Naive B cell (primary cell): ENCODE data around the gene ANK2. TPM values are rescaled to one million over a fixed set of nuclear protein-coding genes. Genes with fewer than 3 reads are reported as not detected.
A peak's percentile ranks its signal among the peaks of the same experiment; 100 is the strongest.

ENCODE experiments used
- ATAC-seq, 2 donors: fragments of 150-1000 bp; cut with Tn5 transposase; 2 replicates each; pipeline ENCODE4 v1.10.0; 2021; ENCODE audit warnings: low read depth in 2 of 2, mild to moderate bottlenecking in 2 of 2, moderate library complexity in 2 of 2
- DNase-seq: peaks from one replicate; pipeline ENCODE4 v3.0.0; 2022
- H3K27ac Mint-ChIP-seq, 6 donors: one replicate each; pipeline ENCODE4 v1.8.0; 2020 to 2022; ENCODE audit warnings: mild to moderate bottlenecking in 6 of 6, mixed read lengths in 6 of 6, moderate library complexity in 5 of 6, inconsistent platforms in 2 of 6
- H3K27me3 Mint-ChIP-seq, 3 donors: one replicate each; pipeline ENCODE4 v1.8.0; 2021 to 2022; ENCODE audit warnings: mixed read lengths in 3 of 3, mild to moderate bottlenecking in 1 of 3
- H3K36me3 Mint-ChIP-seq, 2 donors: one replicate each; pipeline ENCODE4 v1.8.0; 2020 to 2022; ENCODE audit warnings: mixed read lengths in 2 of 2, inconsistent platforms in 1 of 2, mild to moderate bottlenecking in 1 of 2
- H3K4me1 Mint-ChIP-seq, 3 donors: one replicate each; pipeline ENCODE4 v1.8.0; 2020 to 2022; ENCODE audit warnings: mixed read lengths in 3 of 3, inconsistent platforms in 1 of 3, mild to moderate bottlenecking in 1 of 3, moderate library complexity in 1 of 3
- H3K4me3 Mint-ChIP-seq, 8 donors: one replicate each; pipeline ENCODE4 v1.8.0; 2020 to 2022; ENCODE audit warnings: mild to moderate bottlenecking in 8 of 8, mixed read lengths in 8 of 8, moderate library complexity in 8 of 8, inconsistent platforms in 2 of 8
- H3K9me3 Mint-ChIP-seq, 7 donors: one replicate each; pipeline ENCODE4 v1.8.0; 2020 to 2022; ENCODE audit warnings: mixed read lengths in 7 of 7, mild to moderate bottlenecking in 5 of 7, inconsistent platforms in 2 of 7, moderate library complexity in 1 of 7
- polyA plus RNA-seq, 6 donors: library from polyadenylated mRNA; unstranded; fragments of 300-500 nt; fragmentation: Illumina TruSeq; gene quantifications; one replicate each; pipeline ENCODE4 v1.2.3, GENCODE V29; 2021; ENCODE audit warnings: low read depth in 6 of 6

The ANK2 gene
- polyA plus RNA-seq, 6 donors from 2014 or later: 0.24 to 0.36 (median 0.28) TPM; not detected in 3

- ATAC-seq: no peak
- H3K4me1 Mint-ChIP-seq: no peaks in the 10 kb centered on the region
Observed at GRCh38 chr4:113344100-113344499, 294.6 kb downstream of the ANK2 start.

DNA sequence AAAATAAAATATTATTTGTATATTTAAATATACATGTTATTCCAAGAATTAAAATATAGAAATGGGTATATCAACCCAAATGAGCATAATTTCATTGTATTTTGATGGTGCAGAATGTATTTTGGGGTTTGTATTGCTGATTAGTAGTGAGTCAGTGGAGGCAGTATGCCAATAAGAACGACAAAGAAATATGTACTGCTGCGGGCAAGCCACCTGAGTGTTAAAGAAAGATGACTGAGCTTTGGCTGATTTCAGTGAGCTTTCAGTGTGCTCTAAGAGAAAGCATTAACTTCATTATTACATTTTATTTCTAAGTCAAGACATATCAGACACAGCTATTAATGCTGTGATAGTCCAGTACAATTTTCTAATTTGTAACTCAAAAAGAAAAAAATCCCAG, 297.8 kb downstream of the ANK2 start:
- peaks cover 4 to 26% (median 14%) of the 10 kb centered on the region in 3 donors for H3K27me3 Mint-ChIP-seq

More at GRCh38 chr4:113344100-113344499, 294.6 kb downstream of the ANK2 start:
- Mint-ChIP-seq H3K27ac (no peak overlapping the region), H3K9me3 (peaks cover 0 to 2% (median 0%) of the 10 kb centered on the region in 7 donors), H3K27me3 (peaks cover 13 to 19% (median 18%) of the 10 kb centered on the region in 3 donors), H3K36me3 (no peaks in the 10 kb centered on the region), H3K4me3 (no peak overlapping the region)
- no peak for DNase-seq

GRCh38 chr4:113349430-113349829, 300.0 kb downstream of the ANK2 start:
- Mint-ChIP-seq H3K27ac (no peak overlapping the region), H3K27me3 (peaks cover 19 to 43% (median 36%) of the 10 kb centered on the region in 3 donors), H3K9me3 (peaks cover 0 to 4% (median 0%) of the 10 kb centered on the region in 7 donors), H3K4me3 (no peak overlapping the region), H3K36me3 (peaks cover 0 to 12% of the 10 kb centered on the region in 2 donors), H3K4me1 (no peaks in the 10 kb centered on the region)
- ATAC-seq (no peak), DNase-seq (no peak)

More for the DNA sequence above, 297.8 kb downstream of the ANK2 start:
- Mint-ChIP-seq H3K4me1 (no peaks in the 10 kb centered on the region), H3K27ac (no peak overlapping the region), H3K4me3 (no peak overlapping the region), H3K9me3 (peaks cover 0 to 2% (median 0%) of the 10 kb centered on the region in 7 donors), H3K36me3 (no peaks in the 10 kb centered on the region)
- DNase-seq: no peak
- no peak for ATAC-seq

DNA sequence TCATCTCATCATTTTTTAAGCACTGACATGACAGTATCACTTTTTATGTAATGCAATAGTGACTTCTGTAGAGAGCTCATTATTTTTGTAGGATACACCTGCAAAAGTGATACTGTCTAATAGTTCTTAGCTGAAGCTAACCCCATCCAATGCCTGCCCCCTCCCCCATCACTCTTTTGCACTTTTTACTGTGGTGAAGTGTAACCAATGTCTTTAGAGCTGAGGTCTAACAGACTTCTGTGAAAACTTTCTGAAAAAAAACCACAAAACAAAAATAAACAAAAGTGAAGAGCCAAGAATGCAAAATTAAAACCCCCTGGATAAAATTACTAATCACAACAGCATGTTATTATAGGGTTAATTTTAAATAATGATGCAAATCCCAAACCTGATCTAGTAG, 301.1 kb downstream of the ANK2 start:
- Mint-ChIP-seq H3K4me1 (peaks cover 0 to 6% (median 5%) of the 10 kb centered on the region in 3 donors), H3K27me3 (peaks cover 21 to 55% (median 44%) of the 10 kb centered on the region in 3 donors), H3K36me3 (peaks cover 0 to 12% of the 10 kb centered on the region in 2 donors)

GRCh38 chr4:113355550-113356371, 306.3 kb downstream of the ANK2 start:
- Mint-ChIP-seq H3K27ac (peak overlapping the region in 1 of 6 donors; percentile 54), H3K4me3 (peak overlapping the region in 2 of 8 donors; percentile 32 to 39), H3K27me3 (peaks cover 43 to 75% (median 58%) of the 10 kb centered on the region in 3 donors), H3K9me3 (peaks cover 0 to 4% (median 2%) of the 10 kb centered on the region in 7 donors), H3K36me3 (peaks cover 0 to 12% of the 10 kb centered on the region in 2 donors), H3K4me1 (peaks cover 4 to 12% (median 11%) of the 10 kb centered on the region in 3 donors)
- peak; percentile 19 for DNase-seq
- ATAC-seq: peak; percentile 88 to 95

More for the DNA sequence above, 301.1 kb downstream of the ANK2 start:
- peaks cover 0 to 2% (median 0%) of the 10 kb centered on the region in 7 donors for H3K9me3 Mint-ChIP-seq
- ATAC-seq: no peak
- H3K4me3 Mint-ChIP-seq: no peak overlapping the region
- no peak overlapping the region for H3K27ac Mint-ChIP-seq
- DNase-seq: no peak

DNA sequence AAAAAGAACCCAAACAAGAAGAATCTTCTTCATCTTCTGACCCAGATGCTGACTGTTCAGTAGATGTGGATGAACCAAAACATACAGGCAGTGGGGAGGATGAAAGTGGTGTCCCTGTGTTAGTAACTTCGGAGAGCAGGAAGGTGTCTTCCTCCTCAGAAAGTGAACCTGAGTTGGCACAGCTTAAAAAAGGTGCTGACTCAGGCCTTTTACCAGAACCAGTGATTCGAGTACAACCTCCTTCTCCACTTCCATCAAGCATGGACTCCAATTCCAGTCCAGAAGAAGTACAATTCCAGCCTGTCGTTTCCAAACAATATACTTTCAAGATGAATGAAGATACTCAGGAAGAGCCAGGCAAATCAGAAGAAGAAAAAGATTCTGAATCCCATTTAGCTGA, 307.0 kb downstream of the ANK2 start:
- ATAC-seq (no peak), DNase-seq (no peak)
- Mint-ChIP-seq H3K36me3 (peaks cover 0 to 12% of the 10 kb centered on the region in 2 donors), H3K27me3 (peaks cover 43 to 76% (median 61%) of the 10 kb centered on the region in 3 donors), H3K4me3 (peak overlapping the region in 1 of 8 donors; percentile 32), H3K27ac (no peak overlapping the region), H3K4me1 (peaks cover 4 to 12% (median 11%) of the 10 kb centered on the region in 3 donors), H3K9me3 (peaks cover 0 to 4% (median 2%) of the 10 kb centered on the region in 7 donors)

DNA sequence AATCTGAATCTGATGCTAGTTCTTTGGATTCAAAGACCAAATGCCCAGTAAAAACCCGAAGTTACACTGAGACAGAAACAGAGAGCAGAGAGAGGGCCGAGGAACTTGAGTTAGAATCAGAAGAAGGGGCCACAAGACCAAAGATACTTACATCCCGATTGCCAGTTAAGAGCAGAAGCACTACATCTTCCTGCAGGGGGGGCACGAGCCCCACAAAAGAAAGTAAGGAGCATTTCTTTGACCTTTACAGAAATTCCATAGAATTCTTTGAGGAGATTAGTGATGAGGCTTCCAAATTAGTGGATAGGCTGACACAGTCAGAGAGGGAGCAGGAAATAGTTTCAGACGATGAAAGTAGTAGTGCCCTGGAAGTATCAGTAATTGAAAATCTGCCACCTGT, 309.3 kb downstream of the ANK2 start:
- Mint-ChIP-seq H3K9me3 (peaks cover 0 to 4% (median 2%) of the 10 kb centered on the region in 7 donors), H3K4me1 (peaks cover 4 to 12% (median 11%) of the 10 kb centered on the region in 3 donors), H3K4me3 (no peak overlapping the region), H3K36me3 (peaks cover 0 to 4% of the 10 kb centered on the region in 2 donors), H3K27ac (no peak overlapping the region), H3K27me3 (peaks cover 30 to 56% (median 40%) of the 10 kb centered on the region in 3 donors)
- ATAC-seq (no peak), DNase-seq (no peak)

DNA sequence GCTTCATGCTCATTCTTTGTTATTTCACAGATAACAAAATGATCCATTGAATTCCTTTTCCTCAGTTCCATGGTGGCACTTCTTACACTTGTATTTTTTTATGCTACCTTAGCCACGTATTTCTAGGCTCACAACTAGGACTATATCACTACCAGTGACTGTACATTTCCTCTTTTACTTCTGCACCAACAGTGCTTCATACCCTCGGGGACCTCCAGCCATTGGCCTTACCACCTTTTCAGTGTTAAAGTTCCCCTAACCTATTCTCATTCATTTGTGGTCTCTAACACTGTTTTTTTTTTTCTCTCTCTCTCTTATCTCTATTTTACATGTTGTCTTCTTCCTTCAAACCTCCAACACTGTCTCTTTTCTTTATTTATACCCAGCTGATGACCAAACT, 315.9 kb downstream of the ANK2 start:
- peaks cover 3 to 12% (median 5%) of the 10 kb centered on the region in 3 donors for H3K27me3 Mint-ChIP-seq
- no peak overlapping the region for H3K27ac Mint-ChIP-seq
- no peaks in the 10 kb centered on the region for H3K36me3 Mint-ChIP-seq
- H3K4me3 Mint-ChIP-seq: no peak overlapping the region
- no peaks in the 10 kb centered on the region for H3K9me3 Mint-ChIP-seq
- DNase-seq (no peak), ATAC-seq (no peak)
- no peaks in the 10 kb centered on the region for H3K4me1 Mint-ChIP-seq

GRCh38 chr4:113368056-113368455, 318.6 kb downstream of the ANK2 start:
- ATAC-seq (no peak), DNase-seq (no peak)
- no peak overlapping the region for H3K27ac Mint-ChIP-seq
- H3K9me3 Mint-ChIP-seq: no peaks in the 10 kb centered on the region
- H3K27me3 Mint-ChIP-seq: peaks cover 0 to 6% (median 0%) of the 10 kb centered on the region in 3 donors
- no peaks in the 10 kb centered on the region for H3K4me1 Mint-ChIP-seq
- no peak overlapping the region for H3K4me3 Mint-ChIP-seq
- no peaks in the 10 kb centered on the region for H3K36me3 Mint-ChIP-seq

DNA sequence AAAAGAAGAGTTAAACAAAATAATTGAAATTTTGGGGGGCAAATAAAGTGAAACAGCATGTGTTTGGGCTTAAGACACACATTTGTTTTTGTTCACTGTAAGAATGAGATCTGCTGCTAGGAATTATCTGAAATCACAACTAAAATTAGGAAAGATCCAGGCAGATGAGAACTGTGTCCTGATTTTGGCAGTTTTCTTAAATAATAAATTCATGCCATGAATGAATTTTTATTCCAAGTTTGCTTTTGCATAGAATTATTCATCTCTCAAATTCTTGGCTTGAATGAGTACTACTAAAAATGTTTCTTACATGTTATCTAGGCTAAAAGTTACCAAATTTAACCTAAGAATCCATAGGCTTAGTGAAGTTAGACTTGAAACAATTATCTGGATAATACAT, 321.7 kb downstream of the ANK2 start:
- Mint-ChIP-seq H3K4me3 (no peak overlapping the region), H3K4me1 (no peaks in the 10 kb centered on the region), H3K27me3 (peaks cover 0 to 6% (median 0%) of the 10 kb centered on the region in 3 donors), H3K36me3 (no peaks in the 10 kb centered on the region), H3K9me3 (no peaks in the 10 kb centered on the region), H3K27ac (no peak overlapping the region)
- ATAC-seq (no peak), DNase-seq (no peak)

DNA sequence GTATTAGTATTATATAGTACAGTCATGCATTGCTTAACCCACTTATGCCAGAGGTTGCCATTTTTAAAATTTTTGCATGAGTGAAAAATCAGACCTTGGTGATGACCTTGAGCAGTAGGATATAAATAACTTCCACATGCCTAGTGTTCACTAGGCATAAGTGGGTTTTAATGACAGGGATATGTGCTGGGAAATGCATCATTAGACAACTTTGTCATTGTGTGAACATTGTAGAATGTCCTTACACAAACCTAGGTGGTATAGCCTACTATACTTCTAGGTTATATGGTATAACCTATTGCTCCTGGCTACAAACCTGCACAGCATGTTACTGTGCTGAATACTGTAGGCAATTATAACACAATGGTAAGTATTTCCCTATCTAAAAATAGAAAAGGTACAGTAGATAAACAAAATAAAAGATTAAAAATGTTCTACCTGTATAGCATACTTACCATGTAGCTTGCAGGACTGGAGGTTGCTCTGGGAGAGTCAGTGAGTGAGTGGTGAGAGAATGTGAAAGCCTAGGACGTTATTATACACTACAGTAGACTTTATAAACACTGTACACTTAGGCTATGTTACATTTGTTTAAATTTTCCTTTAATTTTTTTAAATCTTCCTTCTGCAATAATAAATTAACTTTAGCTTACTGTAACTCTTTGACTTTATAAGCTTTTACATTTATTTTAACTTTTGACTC, 326.7 kb downstream of the ANK2 start:
- no peak for DNase-seq
- no peaks in the 10 kb centered on the region for H3K9me3 Mint-ChIP-seq
- H3K27ac Mint-ChIP-seq: peak overlapping the region in 1 of 6 donors; percentile 41
- no peaks in the 10 kb centered on the region for H3K36me3 Mint-ChIP-seq
- no peak overlapping the region for H3K4me3 Mint-ChIP-seq
- no peak for ATAC-seq
- H3K27me3 Mint-ChIP-seq: peaks cover 0 to 9% (median 7%) of the 10 kb centered on the region in 3 donors
- no peaks in the 10 kb centered on the region for H3K4me1 Mint-ChIP-seq

- no peak overlapping the region for H3K4me3 Mint-ChIP-seq
- ATAC-seq: no peak
- H3K36me3 Mint-ChIP-seq: no peaks in the 10 kb centered on the region
Observed at GRCh38 chr4:113378836-113379235, 329.4 kb downstream of the ANK2 start.

GRCh38 chr4:113382704-113383103, 333.3 kb downstream of the ANK2 start:
- H3K27me3 Mint-ChIP-seq: peaks cover 21 to 33% (median 24%) of the 10 kb centered on the region in 3 donors
- DNase-seq: no peak
- ATAC-seq: no peak
- peak overlapping the region in 1 of 6 donors; percentile 61 for H3K27ac Mint-ChIP-seq
- H3K4me1 Mint-ChIP-seq: no peaks in the 10 kb centered on the region
- H3K4me3 Mint-ChIP-seq: no peak overlapping the region
- H3K9me3 Mint-ChIP-seq: no peaks in the 10 kb centered on the region
- no peaks in the 10 kb centered on the region for H3K36me3 Mint-ChIP-seq

More at GRCh38 chr4:113378836-113379235, 329.4 kb downstream of the ANK2 start:
- peaks cover 4 to 16% (median 9%) of the 10 kb centered on the region in 3 donors for H3K27me3 Mint-ChIP-seq
- no peaks in the 10 kb centered on the region for H3K9me3 Mint-ChIP-seq
- no peak for DNase-seq
- no peaks in the 10 kb centered on the region for H3K4me1 Mint-ChIP-seq
- no peak overlapping the region for H3K27ac Mint-ChIP-seq
